Fibroblast of lung (primary cell): ENCODE data around the gene TNFSF18.

ENCODE experiments used
- CTCF ChIP-seq, 2 donors: IDR thresholded peaks in 1 of 2; conservative IDR thresholded peaks in 1 of 2; 1 replicate in 1 of 2; 2 replicates in 1 of 2; pipeline ENCODE4 v1.5.1; 2011 to 2012; ENCODE audit warnings: low read length in 2 of 2, control low read depth in 1 of 2, inconsistent platforms in 1 of 2, low read depth in 1 of 2, mild to moderate bottlenecking in 1 of 2
- EZH2 ChIP-seq: IDR thresholded peaks from 2 replicates; pipeline ENCODE4 v1.5.1; 2012; ENCODE audit warnings: low read length, control low read depth, mild to moderate bottlenecking; ENCODE audit errors: missing control alignments

- TF ChIP-seq CTCF (conservative IDR thresholded peaks at IDR 0.05 in 1 of 2, IDR thresholded peaks at IDR 0.05 in 1 of 2; ENCODE audit: low read depth in 1 of 2, low read length in 2 of 2) (no peak), EZH2 (no peak)
These were observed 47.6 kb downstream of the TNFSF18 start for GRCh38 chr1:173002891-173003838.
